Spleen (tissue), 11 donors: Measurements from ENCODE around the gene SYNGR2. TPM values are rescaled to one million over a fixed set of nuclear protein-coding genes. Genes with fewer than 3 reads are reported as not detected.

Experiments used
- DNase-seq: peaks from one replicate; pipeline ENCODE4 v3.0.0-alpha.2; 2020
- H3K27ac ChIP-seq, 8 donors: fragments of 200-600 bp; sonication (generic) in 7 of 8; 1 replicate in 4 of 8; 2 replicates in 4 of 8; pipeline versions ENCODE4 v1.5.0 to v1.8.0; 2016 to 2021; ENCODE audit warnings: inconsistent platforms in 4 of 8, mild to moderate bottlenecking in 4 of 8, moderate library complexity in 1 of 8
- H3K27me3 ChIP-seq, 7 donors: fragments of 200-600 bp; sonication (generic) in 6 of 7; replicated peaks in 1 of 7; 1 replicate in 4 of 7; 2 replicates in 3 of 7; pipeline versions ENCODE4 v1.5.0 to v1.8.0; 2016 to 2021; ENCODE audit warnings: inconsistent platforms in 3 of 7, mild to moderate bottlenecking in 1 of 7
- H3K36me3 ChIP-seq, 6 donors: fragments of 200-600 bp; sonication (generic) in 5 of 6; 1 replicate in 4 of 6; 2 replicates in 2 of 6; pipeline versions ENCODE4 v1.5.0 to v1.8.0; 2016 to 2021; ENCODE audit warnings: inconsistent platforms in 2 of 6
- H3K4me1 ChIP-seq, 6 donors: fragments of 200-600 bp; sonication (generic) in 5 of 6; 1 replicate in 3 of 6; 2 replicates in 3 of 6; pipeline versions ENCODE4 v1.5.0 to v1.8.0; 2016 to 2021; ENCODE audit warnings: inconsistent platforms in 3 of 6
- H3K4me3 ChIP-seq, 8 donors: fragments of 200-600 bp; sonication (generic) in 7 of 8; 1 replicate in 4 of 8; 2 replicates in 4 of 8; pipeline versions ENCODE4 v1.5.0 to v1.8.0; 2016 to 2021; ENCODE audit warnings: inconsistent platforms in 4 of 8, mild to moderate bottlenecking in 4 of 8, moderate library complexity in 2 of 8
- H3K9me3 ChIP-seq, 8 donors: fragments of 200-600 bp; sonication (generic) in 7 of 8; 1 replicate in 4 of 8; 2 replicates in 4 of 8; pipeline versions ENCODE4 v1.5.0 to v1.8.0; 2016 to 2021; ENCODE audit warnings: inconsistent platforms in 4 of 8
- CTCF ChIP-seq, 11 experiments: fragments of 200-600 bp in 7 of 11; fragments of 450-650 bp in 4 of 11; sonication (generic) in 4 of 11; IDR thresholded peaks in 8 of 11; conservative IDR thresholded peaks in 3 of 11; 1 replicate in 7 of 11; 2 replicates in 4 of 11; pipeline versions ENCODE4 v1.4.0 to v1.8.0; 2016 to 2021; ENCODE audit warnings: antibody characterized with exemption in 11 of 11, inconsistent platforms in 4 of 11, mild to moderate bottlenecking in 1 of 11
- POLR2A ChIP-seq, 3 donors: fragments of 450-650 bp; IDR thresholded peaks; one replicate each; pipeline ENCODE4 v1.5.1; 2017; ENCODE audit warnings: antibody characterized with exemption in 3 of 3, mild to moderate bottlenecking in 1 of 3
- POLR2AphosphoS5 ChIP-seq, 3 donors: sonication (generic); formaldehyde crosslinking; IDR thresholded peaks; one replicate each; pipeline ENCODE4 v1.5.1; 2017; ENCODE audit warnings: antibody characterized with exemption in 3 of 3
- WGBS, 5 donors: extraction: QIAGEN DNeasy Blood & Tissue Kit in 3 of 5; methylation state at CpG; one replicate each; pipeline versions ENCODE4 v1.1.5 to v1.1.7; 2013 to 2018; 5-methylcytosine and 5-hydroxymethylcytosine counted together
- intact Hi-C: fragments of 100-400 bp; cut with DNase I; formaldehyde crosslinking; loops from one replicate; pipeline ENCODE4 v1.15.0; 2023; ENCODE audit warnings: low total_unique reads
- polyA plus RNA-seq, 3 donors: library from polyadenylated mRNA; stranded (reverse); fragments of 200-250 nt; gene quantifications; one replicate each; pipeline ENCODE4 v1.2.1, GENCODE V29; 2013
- total RNA-seq, 7 donors: library from RNA; depleted of rRNA in 3 of 7; stranded (reverse); fragments of >200 nt in 3 of 7; fragmentation: NEBNext Ultra II Directional in 4 of 7; extraction: Animal tissue kit (Norgen Biotek cat#: 25700) in 4 of 7; gene quantifications; one replicate each; pipeline versions ENCODE4 v1.1.0 to v1.2.1, GENCODE V29; 2016 to 2021
- donor health status: healthy with polysubstance abuse.
- donor health status: DM: no; HTN: no; CAD: no; lungs with moderate emphysema.
- donor health status: DM: no; HTN: no; CAD: no.
- donor health status: Bipolar disorder and iron deficiency.
- donor health status: healthy.
- donor health status: DM: no; HTN: no; CAD: no.
- donor health status: DM: yes; HTN: yes; CAD: no.

The SYNGR2 gene
- total and polyA plus RNA-seq, 10 donors = 107 to 201 (median 144) TPM

GRCh38 chr17:78130437-78131101 lies 37.8 kb upstream of the SYNGR2 start, which contains the start of gene TMC8:
Gene TMC8, plus strand, starts transcription at chr17:78130771. Its CDS starts 818 bp downstream, at chr17:78131589.
- Histone ChIP-seq H3K9me3 (no peaks in the 10 kb centered on the region), H3K27me3 (no peaks in the 10 kb centered on the region), H3K36me3 (peaks cover 2 to 43% (median 27%) of the 10 kb centered on the region in 6 donors), H3K27ac (peak within 1 kb of the TSS; percentile 87 to 97 (median 94)), H3K4me1 (peaks cover 60 to 100% (median 91%) of the 10 kb centered on the region in 6 donors), H3K4me3 (peak within 1 kb of the TSS; percentile 57 to 98 (median 86))
- 7 to 29% (median 11%) methylated on average over 8 to 10 of the region's 10 CpGs for WGBS, 5 donors
- TF ChIP-seq POLR2AphosphoS5 (IDR thresholded peaks at IDR 0.05) (peak; percentile 86 to 97 (median 92)), CTCF (IDR thresholded peaks at IDR 0.05 in 8 of 11, conservative IDR thresholded peaks at IDR 0.05 in 3 of 11) (peak in 1 of 11 experiments; percentile 14), POLR2A (IDR thresholded peaks at IDR 0.05) (peak in 2 of 3 donors; percentile 25 to 53)
- peak; percentile 94 for DNase-seq
- intact Hi-C loops = no loop called here

GRCh38 chr17:78131172-78132083 lies 37.0 kb upstream of the SYNGR2 start:
- H3K4me1 ChIP-seq = peaks cover 52 to 100% (median 88%) of the 10 kb centered on the region in 6 donors
- intact Hi-C loops = no loop called here
- H3K27ac ChIP-seq = peak overlapping the region; percentile 87 to 97 (median 94)

DNA sequence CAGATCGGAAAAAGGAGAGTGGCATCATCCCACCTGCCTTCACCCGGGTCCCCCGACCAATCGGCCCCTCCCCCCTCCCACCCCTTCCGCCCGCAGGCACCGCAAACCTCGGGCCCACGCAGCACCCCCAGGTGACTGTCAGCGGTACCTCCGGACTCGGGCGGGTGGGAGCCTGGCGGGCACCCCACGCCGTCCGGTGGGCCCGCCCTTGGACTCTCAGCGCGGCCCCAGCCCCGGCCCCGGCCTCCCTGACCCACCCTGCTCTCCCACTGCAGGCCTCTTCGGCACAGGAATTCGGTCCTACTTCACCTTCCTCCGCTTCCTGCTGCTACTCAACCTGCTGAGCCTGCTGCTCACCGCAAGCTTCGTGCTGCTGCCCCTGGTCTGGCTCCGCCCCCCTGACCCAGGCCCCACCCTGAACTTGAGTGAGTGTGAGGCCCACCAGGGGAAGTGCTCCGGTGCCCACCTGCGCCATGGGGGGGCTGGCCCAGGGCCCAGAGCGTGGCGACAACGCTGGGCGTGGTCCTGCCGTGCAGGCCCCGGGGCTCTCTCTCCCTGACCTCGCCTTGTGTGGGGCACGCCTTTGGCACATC lies 36.2 kb upstream of the SYNGR2 start:
- peak; percentile 87 to 91 (median 89) for TF ChIP-seq POLR2AphosphoS5 (IDR thresholded peaks at IDR 0.05)
- no peak for TF ChIP-seq CTCF (IDR thresholded peaks at IDR 0.05 in 8 of 11, conservative IDR thresholded peaks at IDR 0.05 in 3 of 11)

More at GRCh38 chr17:78131172-78132083, 37.0 kb upstream of the SYNGR2 start:
- TF ChIP-seq POLR2A (IDR thresholded peaks at IDR 0.05) (no peak), POLR2AphosphoS5 (IDR thresholded peaks at IDR 0.05) (peak in 2 of 3 donors; percentile 13 to 56), CTCF (IDR thresholded peaks at IDR 0.05 in 8 of 11, conservative IDR thresholded peaks at IDR 0.05 in 3 of 11) (no peak)
- DNase-seq = peak; percentile 91
- Histone ChIP-seq H3K4me3 (peak overlapping the region; percentile 57 to 98 (median 86)), H3K27me3 (no peaks in the 10 kb centered on the region), H3K9me3 (no peaks in the 10 kb centered on the region), H3K36me3 (peaks cover 2 to 43% (median 25%) of the 10 kb centered on the region in 6 donors)
- 5 to 28% (median 6%) methylated on average over 17 to 74 of the region's 74 CpGs for WGBS, 5 donors

More for the DNA sequence above, 36.2 kb upstream of the SYNGR2 start:
- intact Hi-C loops = no loop called here
- no peaks in the 10 kb centered on the region for H3K27me3 ChIP-seq
- DNase-seq = peak; percentile 97
- no peaks in the 10 kb centered on the region for H3K9me3 ChIP-seq
- H3K36me3 ChIP-seq = peaks cover 2 to 47% (median 32%) of the 10 kb centered on the region in 6 donors
- 7 to 16% (median 12%) methylated on average over 17 to 38 of the region's 38 CpGs for WGBS, 5 donors
- peaks cover 48 to 100% (median 88%) of the 10 kb centered on the region in 6 donors for H3K4me1 ChIP-seq
- H3K4me3 ChIP-seq = peak overlapping the region; percentile 57 to 98 (median 86)
- H3K27ac ChIP-seq = peak overlapping the region; percentile 87 to 97 (median 94)
